GM21526 (cell line): ENCODE measurements around the gene IRAK1.
A peak's percentile ranks its signal among the peaks of the same experiment; 100 is the strongest.

Experiments used
- ATAC-seq: cut with Tn5 transposase; IDR thresholded peaks from one replicate; pipeline ENCODE4 v1.9.1; 2021; ENCODE audit warnings: moderate library complexity; ENCODE audit not compliant: unreplicated experiment, low FRiP score

The IRAK1 gene

DNA sequence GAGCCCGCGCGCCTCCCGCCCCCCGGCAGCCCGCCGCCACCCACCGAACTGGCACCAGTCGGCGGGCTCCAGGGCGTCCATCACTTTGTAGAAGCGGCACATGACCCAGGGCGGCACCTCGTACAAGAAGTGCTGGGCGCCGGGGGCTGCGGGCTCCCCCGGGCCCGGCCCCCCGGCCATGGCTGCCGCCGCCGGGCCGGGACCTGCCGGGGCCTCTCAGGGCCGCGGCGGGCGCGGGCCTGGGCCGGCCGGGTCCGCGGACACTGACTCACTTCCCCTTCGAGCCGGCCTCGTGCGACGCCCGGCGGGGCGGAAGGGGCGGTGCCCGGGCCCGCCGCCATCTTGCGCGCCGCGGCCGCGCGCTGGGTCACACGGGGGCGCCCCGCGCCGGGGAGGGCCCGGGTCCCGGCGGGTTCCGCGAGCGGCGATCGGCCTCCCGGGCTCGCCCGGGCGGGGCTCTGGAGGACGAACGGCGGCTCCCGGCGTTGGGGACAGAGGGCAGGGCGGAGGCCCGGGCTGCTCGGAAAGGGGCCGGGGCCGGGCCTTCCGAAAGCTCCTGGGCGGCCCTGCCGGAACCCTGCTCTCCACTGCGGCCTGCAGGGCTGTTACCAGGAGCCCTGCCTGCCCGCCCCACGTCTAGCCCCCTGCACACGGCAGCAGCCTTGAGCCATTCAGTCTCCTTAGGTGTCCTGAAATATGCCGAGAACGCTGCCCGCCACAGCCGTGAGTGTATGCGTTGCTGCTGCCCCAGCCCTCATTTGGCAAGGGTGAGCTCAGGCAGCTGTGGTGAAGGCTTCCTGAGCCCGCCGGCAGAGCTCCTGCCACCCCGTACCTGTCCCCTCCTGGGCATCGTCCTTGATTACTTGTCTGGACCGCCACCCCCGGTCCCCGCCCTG lies at the start of gene IRAK1:
IRAK1 (minus strand) TSS at position 270 of the 896 bp plus-strand sequence; CDS start at position 180, 90 bp downstream.
- peak; percentile 49 for ATAC-seq

DNA sequence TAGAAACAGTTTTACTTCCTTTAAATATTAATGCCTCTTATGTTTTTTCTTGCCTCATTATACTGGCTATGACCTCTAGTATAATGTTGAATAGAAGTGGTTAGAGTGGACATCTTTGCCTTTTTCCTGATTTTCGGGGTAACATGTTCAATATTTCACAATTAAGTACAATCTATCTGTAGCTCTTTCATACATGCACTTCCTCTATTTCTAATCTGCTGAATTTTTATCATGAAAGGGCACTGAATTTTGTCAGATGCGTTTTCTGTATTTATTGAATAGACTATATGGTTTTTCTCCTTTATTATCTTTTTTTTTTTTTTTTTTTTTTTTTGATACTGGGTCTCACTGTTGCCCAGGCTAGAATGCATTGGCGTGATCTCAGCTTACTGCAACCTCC lies 48.9 kb upstream of the IRAK1 start:
- ATAC-seq: no peak

DNA sequence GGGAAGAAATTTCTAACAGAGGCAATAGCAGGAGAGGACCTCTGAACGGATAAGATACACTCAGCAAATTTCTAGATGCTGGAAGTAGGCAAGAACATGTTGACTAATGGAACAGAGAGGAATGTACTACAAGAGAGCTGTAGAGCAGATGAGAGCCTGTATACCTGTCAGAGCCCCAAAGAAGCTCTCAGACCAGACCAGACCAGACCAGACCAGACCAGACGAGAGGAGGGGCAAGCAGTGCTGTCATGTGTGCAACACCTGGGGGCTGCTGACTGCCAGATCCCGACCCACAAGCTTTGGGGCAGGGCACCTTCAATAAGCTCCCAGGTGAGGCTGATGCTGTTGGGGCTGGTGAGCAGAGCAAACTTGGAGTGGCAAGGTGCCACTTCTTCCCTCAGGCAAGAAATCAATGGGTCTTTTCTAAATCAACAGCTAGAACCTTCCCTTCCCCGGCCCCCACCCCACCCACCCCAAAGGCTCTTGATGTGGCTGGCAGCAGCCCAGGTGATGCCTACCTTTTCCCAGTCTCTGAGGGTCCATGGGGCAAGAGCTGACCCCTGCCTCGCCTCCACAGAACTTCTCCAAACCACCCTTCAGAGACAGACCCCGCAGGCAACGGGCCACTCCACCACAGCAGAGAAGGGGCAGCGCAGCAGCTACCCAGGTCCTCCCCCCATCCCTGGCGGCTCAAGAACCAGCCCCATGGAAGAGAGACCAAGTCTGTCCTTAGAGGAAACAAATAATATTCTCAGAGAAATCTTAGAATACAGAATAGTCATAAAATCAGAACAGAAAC lies 45.1 kb upstream of the IRAK1 start:
- no peak for ATAC-seq

DNA sequence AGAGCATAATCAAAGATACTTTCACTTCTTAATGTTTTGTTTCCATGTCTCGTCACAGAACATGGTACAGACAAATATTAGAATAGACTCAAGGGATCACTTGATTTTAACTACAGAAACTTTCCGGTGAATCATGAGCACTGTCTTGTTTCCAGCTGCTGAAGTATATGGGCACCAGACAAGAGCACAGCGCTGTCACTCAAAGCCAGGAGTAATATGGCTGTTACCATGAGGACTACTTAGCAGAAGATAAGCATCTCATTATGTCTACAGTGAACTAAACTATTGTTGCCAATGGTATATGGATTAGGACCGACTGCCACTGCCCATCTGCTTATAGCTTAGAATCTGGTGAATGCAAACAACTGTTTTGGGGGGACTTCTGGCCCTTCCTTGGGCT lies 43.5 kb upstream of the IRAK1 start:
- ATAC-seq: no peak

DNA sequence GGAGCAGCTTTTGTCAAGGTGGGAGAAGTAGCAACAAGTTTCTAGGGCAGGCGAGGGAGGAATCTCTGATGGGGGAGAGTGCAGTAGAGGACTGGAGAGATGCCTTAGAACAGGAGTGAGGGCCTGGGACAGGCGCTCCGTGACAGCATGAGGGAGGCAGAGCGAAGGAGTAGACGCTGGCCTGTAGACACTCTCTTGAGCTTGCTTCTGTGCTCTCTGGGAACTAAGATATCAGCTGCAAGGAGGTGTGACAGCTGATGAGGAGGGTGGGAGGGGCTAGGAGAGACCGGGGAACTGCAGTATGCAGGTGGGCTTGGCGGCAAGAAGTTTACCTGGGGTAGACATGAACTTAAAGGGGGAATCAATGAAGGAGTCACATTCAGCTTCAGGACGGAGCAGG lies 42.1 kb upstream of the IRAK1 start:
- no peak for ATAC-seq

DNA sequence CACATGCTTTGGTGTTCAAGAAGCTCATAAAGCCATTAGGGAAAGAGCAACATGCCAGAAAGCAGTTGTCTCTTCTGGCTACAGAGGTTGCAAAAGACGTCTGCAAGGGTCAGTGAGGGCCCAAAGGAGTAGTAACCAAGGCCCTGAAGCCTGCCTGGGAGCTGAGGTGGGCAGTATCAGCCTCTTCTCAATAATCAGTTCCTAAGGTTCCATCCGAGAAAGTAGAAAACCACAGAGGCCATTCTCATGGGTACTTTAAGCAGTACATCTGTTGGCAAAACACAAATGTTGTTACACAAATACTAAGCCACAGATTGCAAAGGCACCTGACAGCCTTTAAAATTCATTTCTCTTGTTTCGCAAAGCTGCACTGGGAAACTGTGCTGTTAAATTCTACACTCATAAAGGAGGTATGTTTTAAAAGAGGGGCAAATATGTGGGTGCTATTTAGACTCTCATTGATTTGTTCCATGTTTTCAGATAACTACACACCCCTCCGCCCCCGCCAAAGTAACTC lies 40.1 kb upstream of the IRAK1 start:
- ATAC-seq: no peak

DNA sequence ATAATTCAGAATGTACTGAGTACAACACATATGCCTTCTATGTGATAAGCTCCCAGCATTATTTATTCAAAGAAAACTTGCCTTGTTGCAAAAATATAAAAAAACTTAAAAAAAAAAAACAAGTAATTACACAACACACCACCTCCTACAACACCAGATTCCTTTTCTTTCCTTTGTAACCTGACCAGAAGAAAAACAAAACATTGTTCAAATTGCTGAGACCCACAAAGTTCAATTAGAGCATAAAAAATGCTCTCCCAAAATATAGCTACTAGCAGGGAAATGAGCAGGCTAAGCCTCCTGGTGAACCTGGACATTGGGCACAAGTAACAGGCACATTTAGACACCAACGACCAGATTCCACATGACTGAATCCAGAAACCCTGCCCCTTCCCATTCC lies 39.5 kb upstream of the IRAK1 start:
- ATAC-seq: no peak

DNA sequence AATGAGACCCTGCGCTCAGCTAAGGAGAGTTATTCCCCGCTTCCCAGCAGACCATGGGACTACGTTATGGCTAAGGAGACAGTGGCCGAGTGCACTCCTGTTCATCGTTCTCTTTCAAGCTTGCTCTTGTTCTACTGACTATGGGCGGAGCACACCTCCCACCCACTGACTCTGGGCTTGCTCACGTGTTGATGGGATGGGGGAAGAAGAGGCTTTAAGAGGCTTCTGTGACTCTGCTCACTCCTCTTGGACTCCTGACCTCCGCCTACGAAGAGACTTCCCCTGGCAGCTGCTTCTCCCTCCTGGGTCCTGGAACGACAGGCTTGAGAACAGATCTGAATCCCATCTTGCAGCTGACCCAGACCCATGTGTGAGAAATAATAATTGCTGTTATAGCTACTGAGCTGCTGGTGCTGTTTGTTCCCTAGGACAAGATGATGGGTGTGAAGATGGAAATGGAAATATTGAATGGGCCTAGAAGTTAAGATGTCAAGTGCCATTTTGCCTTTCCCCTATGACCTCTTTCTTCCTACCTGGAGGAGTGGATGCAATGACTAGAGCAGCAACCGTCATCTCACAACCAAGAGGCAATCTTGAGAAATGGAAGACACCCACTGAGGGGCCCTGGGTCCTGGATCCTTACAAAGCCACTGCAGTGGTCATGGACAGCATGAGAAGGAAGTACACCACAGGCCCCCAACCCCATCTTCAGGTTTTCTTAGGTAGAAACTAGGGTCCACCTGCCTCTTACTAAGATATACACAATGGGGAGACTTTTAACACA lies 38.7 kb upstream of the IRAK1 start:
- ATAC-seq: no peak

DNA sequence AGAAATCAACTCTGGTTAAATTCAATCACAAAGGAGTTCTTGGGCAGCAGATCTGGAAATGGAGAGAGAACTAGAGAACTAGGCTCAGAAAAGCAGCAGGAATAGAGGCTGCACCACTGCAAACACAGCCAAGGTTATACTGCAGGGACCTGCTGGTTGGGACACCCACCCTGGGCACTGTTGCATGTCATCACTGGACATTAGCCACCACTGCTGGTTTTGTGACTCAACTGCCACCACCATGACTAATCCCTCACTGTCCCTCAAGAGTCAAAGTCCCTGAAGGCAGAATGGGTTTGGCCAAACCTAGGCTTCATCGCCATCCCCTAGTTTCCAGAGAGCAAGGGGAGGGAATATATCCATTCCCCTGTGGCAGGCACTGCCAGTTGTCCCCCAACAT lies 38.1 kb upstream of the IRAK1 start:
- ATAC-seq: no peak

DNA sequence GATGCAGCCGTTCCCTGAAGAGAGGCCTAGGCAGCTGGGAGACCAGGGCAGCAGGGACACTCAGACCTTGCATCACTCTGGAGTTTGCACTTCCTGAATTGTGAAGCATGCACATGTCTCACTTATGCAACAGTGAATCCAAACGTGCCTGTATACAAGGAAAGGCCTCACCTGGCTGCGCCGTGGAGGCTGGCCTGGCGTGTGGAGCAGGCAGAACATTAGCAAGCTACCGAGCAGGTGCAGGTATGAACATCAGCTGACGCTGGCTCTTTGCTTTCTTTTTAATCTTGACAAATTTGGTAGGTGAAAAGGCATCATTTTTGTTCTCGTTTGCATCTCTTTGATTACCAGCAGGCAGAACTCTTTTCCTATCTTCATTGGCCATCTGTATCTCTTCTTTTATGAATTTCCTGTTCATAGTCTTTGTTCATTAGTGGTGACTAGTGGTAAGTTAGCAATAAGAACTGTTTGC lies 37.1 kb upstream of the IRAK1 start:
- ATAC-seq: no peak

DNA sequence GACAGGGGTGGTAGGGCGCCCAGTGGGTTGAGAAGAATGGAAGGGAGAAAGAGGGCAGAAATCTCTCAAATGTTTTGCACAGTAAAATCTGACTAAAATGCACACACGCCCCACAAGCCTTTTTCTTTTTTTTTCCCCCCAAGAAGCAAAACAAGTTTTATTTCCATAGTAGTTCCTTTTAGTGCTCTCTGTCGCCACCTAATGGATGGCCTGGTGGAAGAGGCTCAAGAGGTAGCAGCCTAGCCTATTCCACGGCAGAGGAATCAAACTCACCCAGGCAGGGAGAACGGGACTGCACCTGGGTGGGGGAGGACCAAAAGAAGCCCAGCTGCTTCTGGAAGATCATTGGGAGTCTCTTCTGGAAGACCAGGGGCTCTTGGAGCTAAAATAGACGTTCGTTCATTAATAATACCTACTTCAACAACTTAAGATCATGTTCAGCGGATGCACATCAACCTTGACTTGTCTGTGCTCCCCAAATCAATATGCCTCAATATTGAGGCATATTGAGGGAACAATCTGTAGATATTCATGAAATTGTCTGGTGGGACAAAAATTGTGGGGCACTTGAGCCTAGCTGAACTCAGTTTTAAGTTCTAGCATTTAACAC lies 31.6 kb upstream of the IRAK1 start:
- ATAC-seq: no peak

DNA sequence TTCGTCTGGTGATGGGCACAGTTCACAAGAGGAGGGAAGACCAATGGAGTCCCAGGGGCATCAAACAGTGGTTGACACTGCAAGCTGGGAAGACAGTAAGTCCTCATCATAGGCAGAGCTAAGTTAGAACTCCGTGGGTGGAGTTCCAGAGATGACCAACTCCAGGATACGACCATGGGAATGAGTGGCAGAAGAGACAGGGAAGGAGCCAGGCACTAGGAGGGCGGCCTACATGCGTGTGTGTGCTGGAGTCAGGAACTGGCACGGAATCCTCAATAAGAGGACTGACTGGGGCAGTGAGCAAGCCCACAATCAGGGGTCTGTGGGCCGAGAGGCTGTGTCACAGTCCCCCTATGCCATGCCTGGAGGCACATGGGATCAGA lies 30.4 kb upstream of the IRAK1 start:
- no peak for ATAC-seq

DNA sequence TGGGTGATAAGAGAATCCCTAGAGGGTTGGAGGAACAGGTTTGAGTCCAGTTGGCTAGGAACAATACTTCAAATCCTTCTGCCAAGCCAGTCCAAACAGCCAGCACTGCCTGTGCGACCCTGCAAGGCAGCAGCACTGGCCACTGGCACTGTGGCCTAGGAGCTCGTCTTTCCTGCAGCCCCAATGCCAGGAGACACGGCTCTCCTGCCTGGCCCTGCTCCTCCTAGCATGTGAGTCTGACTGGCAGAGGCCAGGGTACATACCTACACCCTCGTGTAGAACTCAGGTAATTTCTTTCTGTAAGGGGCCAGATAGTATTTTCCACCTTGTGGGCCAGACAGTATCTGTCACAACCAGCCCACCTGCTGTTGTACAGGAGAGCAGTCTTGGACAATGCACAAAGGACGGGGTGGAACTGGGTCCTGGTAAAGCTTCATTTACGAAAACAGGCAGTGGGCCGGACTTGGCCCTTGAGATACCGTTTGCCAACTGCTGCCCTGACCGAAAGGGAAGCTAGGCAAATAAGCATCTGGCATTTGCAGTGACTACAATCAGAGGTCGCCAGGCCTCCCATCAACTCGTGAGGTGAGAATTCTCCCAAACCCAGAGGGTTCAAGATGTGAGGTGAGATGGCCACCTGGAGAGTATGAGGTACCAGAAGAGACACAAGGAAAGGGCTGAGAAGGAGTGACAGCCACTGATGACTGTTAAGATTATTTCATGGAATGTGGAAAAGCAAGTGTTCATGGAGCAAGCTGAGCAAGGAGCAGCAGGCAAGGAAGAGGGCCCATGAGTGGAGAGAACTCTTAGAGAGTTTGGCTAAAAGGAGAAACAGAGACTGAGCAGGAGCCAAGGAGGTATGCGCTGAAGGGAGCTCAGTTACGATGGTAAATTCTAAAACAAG lies 29.8 kb upstream of the IRAK1 start:
- no peak for ATAC-seq

DNA sequence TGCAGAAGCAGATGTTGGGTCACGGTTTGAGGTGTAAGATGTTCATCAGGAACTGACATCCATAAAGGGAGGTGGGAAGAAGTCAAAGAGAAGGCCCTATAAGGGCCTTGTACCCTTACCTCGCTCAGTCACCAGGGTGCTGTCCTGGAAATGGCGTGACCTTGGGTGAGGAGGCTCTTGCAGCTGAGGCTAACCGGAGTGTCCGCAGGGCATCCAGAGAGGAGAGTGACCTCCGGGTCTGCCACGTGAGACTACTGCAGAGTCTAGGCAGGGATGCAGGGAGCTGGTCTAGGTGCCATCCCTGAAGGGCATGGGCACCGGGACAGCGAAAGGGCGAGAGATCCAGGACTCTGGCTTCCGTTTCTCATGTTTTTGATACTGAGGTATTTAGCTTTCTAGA lies 28.7 kb upstream of the IRAK1 start:
- no peak for ATAC-seq

DNA sequence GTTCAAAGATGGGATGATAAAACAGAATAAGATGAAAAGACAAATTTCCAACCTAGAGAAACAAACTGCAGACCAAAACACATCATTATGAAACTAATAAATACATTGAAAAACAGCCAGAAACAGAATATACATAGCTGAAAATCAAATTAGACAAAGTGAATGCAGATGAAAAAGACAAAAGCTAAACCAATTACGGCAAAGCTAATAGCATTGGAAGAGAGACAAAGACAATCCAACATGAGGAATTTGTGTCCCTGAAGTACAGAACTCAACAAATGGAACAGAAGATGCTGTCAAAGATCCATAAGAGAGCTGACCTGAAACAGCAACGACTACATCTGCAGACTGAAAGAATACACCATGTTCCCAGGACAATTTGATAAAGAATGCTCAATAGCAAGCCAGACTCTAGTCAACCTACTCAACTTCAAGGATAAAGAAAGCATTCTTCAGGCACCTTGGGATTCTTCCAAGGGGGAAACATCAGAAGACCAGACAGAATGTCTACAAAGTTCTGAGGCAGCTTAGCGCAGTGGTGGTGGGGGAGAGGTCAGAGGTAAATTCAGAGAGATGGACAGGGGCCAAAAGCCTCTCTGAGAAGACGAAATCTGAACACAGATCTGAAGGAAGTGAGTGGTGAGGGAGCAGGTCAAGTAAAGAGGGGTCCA lies 27.4 kb upstream of the IRAK1 start:
- ATAC-seq: no peak

DNA sequence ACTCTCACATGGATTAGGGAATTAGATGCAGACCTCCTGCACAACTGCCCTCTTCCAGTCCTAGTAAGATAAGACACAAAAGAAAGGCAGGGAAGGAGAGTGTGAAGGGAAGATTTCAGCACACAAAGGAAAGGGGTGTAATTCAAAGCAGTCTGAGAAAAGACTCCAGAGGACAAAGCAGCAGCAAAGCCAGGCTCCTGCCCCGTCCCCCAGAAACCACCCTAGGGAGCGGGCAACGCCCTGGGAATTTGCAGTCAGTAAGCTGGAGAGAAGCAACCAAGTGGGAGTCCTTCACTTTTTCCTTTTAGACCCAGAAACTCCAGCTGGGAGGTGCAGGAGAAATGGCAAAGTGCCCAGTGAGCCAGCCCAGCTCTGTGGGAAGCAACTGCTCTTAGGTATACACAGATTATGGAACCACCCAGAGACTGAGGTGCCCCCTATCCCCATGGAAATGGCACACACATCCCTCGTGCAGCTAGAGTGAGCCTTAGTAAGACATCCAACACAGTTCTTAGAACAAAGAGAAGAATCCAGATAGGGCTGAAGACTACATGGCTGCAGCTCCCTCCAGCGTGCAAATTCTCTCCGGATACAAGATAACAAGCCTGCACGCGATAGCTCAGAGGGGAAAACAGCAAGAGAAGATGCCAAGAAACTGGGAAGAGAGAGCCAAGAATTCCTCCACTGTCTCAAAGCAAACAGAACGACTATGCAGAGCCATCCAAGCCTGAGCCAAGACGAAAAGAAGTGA lies 26.5 kb upstream of the IRAK1 start:
- ATAC-seq: no peak

DNA sequence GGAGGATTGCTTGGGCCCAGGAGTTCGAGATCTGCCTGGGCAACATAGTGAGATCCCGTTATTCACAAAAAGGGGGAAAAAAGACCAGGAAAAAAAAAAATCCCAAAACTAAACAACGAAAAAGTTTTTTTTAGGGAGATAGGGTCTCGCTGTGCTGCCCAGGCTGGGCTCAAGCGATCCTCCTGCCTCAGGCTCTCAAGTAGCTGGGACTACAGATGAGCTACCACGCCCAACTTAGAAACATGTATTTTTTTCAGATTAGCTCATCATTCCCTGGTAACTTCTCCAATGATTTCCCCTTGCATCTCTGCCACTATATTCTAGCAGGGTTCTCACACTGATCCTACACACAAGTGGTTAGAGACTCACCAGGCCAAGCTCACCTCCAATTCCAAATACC lies 24.4 kb upstream of the IRAK1 start:
- no peak for ATAC-seq
